ENCODE results near the gene NUDT19. TPM values are rescaled to one million over a fixed set of nuclear protein-coding genes. Genes with fewer than 3 reads are reported as not detected.

Gene NUDT19
- polyA plus RNA-seq, 3 donors: 3.8 to 5.6 (median 4.6) TPM

- Histone ChIP-seq H2AFZ (ENCODE audit: insufficient read depth, low read depth, low read length, poor library complexity, severe bottlenecking) (no peak overlapping the region), H3K27me3 (ENCODE audit: control insufficient read depth in 2 of 2, insufficient read depth in 2 of 2, low read length in 2 of 2) (peaks cover 21 to 29% of the 10 kb centered on the region in 2 donors), H3K4me2 (replicated peaks; ENCODE audit: extremely low read depth, low read length, poor library complexity, severe bottlenecking) (no peak overlapping the region), H3K9me3 (replicated peaks in 1 of 2; ENCODE audit: control insufficient read depth in 1 of 2, insufficient read depth in 1 of 2, low read length in 2 of 2) (peaks cover 0 to 6% of the 10 kb centered on the region in 2 donors), H3K36me3 (replicated peaks in 1 of 2; ENCODE audit: control insufficient read depth in 1 of 2, insufficient read depth in 2 of 2, low read length in 2 of 2) (no peaks in the 10 kb centered on the region), H3K9ac (ENCODE audit: insufficient read depth, low read length, poor library complexity, severe bottlenecking) (no peak overlapping the region), H3K4me1 (ENCODE audit: control insufficient read depth in 1 of 2, insufficient read depth in 2 of 2, low read length in 2 of 2) (peaks cover 30 to 39% of the 10 kb centered on the region in 2 donors), H4K20me1 (ENCODE audit: insufficient read depth, low read length) (peaks cover 18% of the 10 kb centered on the region), H3K4me3 (replicated peaks in 1 of 3; ENCODE audit: low read depth in 2 of 3, low read length in 3 of 3) (no peak overlapping the region), H3K27ac (ENCODE audit: low read depth in 1 of 2, low read length in 2 of 2) (no peak overlapping the region), H3K79me2 (ENCODE audit: insufficient read depth, low read length) (peaks cover 22% of the 10 kb centered on the region)
- TF ChIP-seq CTCF (IDR thresholded peaks at IDR 0.05): no peak
- WGBS (ENCODE audit: insufficient coverage): no CpG with 5 or more reads among the region's 9 CpGs
- DNase-seq: no peak
- peaks cover 33 to 45% (median 37%) of the 10 kb centered on the region in 3 donors for H3K27me3 Mint-ChIP-seq (ENCODE audit: low read depth in 3 of 3)
- intact Hi-C loops (cut with micrococcal nuclease): loop anchor here (10.0 kb wide), 1 partner anchor 273 kb away; the partner anchor contains the start of gene DPY19L3 (in 2 of the 2)
- peaks cover 5 to 10% of the 10 kb centered on the region in 2 donors for H3K36me3 Mint-ChIP-seq
- H3K4me1 Mint-ChIP-seq: peaks cover 29% of the 10 kb centered on the region
- H3K27ac Mint-ChIP-seq: no peak overlapping the region
- H3K9me3 Mint-ChIP-seq: peaks cover 0 to 9% (median 0%) of the 10 kb centered on the region in 7 donors
- peak overlapping the region; percentile 27 to 84 for H3K4me3 Mint-ChIP-seq
These were observed 14.0 kb upstream of the NUDT19 start for GRCh38 chr19:32677657-32678056.

GRCh38 chr19:32680986-32681385 lies 10.6 kb upstream of the NUDT19 start:
- Mint-ChIP-seq H3K36me3 (peaks cover 5 to 8% of the 10 kb centered on the region in 2 donors), H3K4me1 (peaks cover 10% of the 10 kb centered on the region), H3K27me3 (ENCODE audit: low read depth in 3 of 3) (peaks cover 25 to 36% (median 34%) of the 10 kb centered on the region in 3 donors), H3K27ac (no peak overlapping the region), H3K9me3 (peaks cover 0 to 8% (median 0%) of the 10 kb centered on the region in 7 donors), H3K4me3 (peak overlapping the region in 1 of 2 donors; percentile 12)
- H3K4me2 ChIP-seq (replicated peaks; ENCODE audit: extremely low read depth, low read length, poor library complexity, severe bottlenecking): no peak overlapping the region
- no peak overlapping the region for H3K27ac ChIP-seq (ENCODE audit: low read depth in 1 of 2, low read length in 2 of 2)
- intact Hi-C loops (cut with micrococcal nuclease): loop anchor here in 1 of 2 donors (5.0 kb wide), 1 partner anchor 99 kb away; the partner anchor contains the start of gene PDCD5
- no peak overlapping the region for H3K9ac ChIP-seq (ENCODE audit: insufficient read depth, low read length, poor library complexity, severe bottlenecking)
- no CpG with 5 or more reads among the region's 2 CpGs for WGBS (ENCODE audit: insufficient coverage)
- H3K9me3 ChIP-seq (replicated peaks in 1 of 2; ENCODE audit: control insufficient read depth in 1 of 2, insufficient read depth in 1 of 2, low read length in 2 of 2): peaks cover 0 to 6% of the 10 kb centered on the region in 2 donors
- TF ChIP-seq CTCF (IDR thresholded peaks at IDR 0.05): no peak
- no peaks in the 10 kb centered on the region for H3K36me3 ChIP-seq (replicated peaks in 1 of 2; ENCODE audit: control insufficient read depth in 1 of 2, insufficient read depth in 2 of 2, low read length in 2 of 2)
- no peak overlapping the region for H2AFZ ChIP-seq (ENCODE audit: insufficient read depth, low read depth, low read length, poor library complexity, severe bottlenecking)
- no peaks in the 10 kb centered on the region for H3K79me2 ChIP-seq (ENCODE audit: insufficient read depth, low read length)
- H4K20me1 ChIP-seq (ENCODE audit: insufficient read depth, low read length): no peaks in the 10 kb centered on the region
- peaks cover 21 to 25% of the 10 kb centered on the region in 2 donors for H3K27me3 ChIP-seq (ENCODE audit: control insufficient read depth in 2 of 2, insufficient read depth in 2 of 2, low read length in 2 of 2)
- H3K4me3 ChIP-seq (replicated peaks in 1 of 3; ENCODE audit: low read depth in 2 of 3, low read length in 3 of 3): no peak overlapping the region
- peak in 1 of 3 donors; percentile 15 for DNase-seq
- peaks cover 8 to 12% of the 10 kb centered on the region in 2 donors for H3K4me1 ChIP-seq (ENCODE audit: control insufficient read depth in 1 of 2, insufficient read depth in 2 of 2, low read length in 2 of 2)
